DND-41 (cell line): Measurements from ENCODE around the gene BCL2L11.

Experiments used
- CTCF ChIP-seq: IDR thresholded peaks from 2 replicates; pipeline ENCODE4 v1.5.1; 2012; ENCODE audit warnings: borderline replicate concordance, low read length, moderate library complexity, mild to moderate bottlenecking; ENCODE audit not compliant: poor library complexity, severe bottlenecking; ENCODE audit errors: extremely low read depth
- EZH2 ChIP-seq: IDR thresholded peaks from 3 replicates; pipeline ENCODE4 v1.6.1; 2012; ENCODE audit warnings: borderline replicate concordance, low read depth, mild to moderate bottlenecking, moderate library complexity, low read length, inconsistent platforms; ENCODE audit not compliant: severe bottlenecking

GRCh38 chr2:111095434-111095833 is 25.3 kb upstream of the BCL2L11 start:
- TF ChIP-seq CTCF (no peak), EZH2 (no peak)
